CD14-positive monocyte (primary cell): Measurements from ENCODE around the gene TNRC6A. TPM values are rescaled to one million over a fixed set of nuclear protein-coding genes. Genes with fewer than 3 reads are reported as not detected.
A peak's percentile ranks its signal among the peaks of the same experiment; 100 is the strongest.

Experiments used
- DNase-seq, 3 donors: peaks; one replicate each; pipeline ENCODE4 v3.0.0-alpha.2; 2011 to 2022
- H2AFZ ChIP-seq: 2 replicates; pipeline ENCODE4 v1.6.0; 2012; ENCODE audit warnings: mild to moderate bottlenecking, low read depth, low read length, inconsistent platforms; ENCODE audit not compliant: insufficient read depth, poor library complexity, severe bottlenecking
- H3K27ac ChIP-seq, 2 donors: 1 replicate in 1 of 2; 2 replicates in 1 of 2; pipeline ENCODE4 v1.5.1; 2012 to 2013; ENCODE audit warnings: low read length in 2 of 2, control low read depth in 1 of 2, inconsistent platforms in 1 of 2, low read depth in 1 of 2, mild to moderate bottlenecking in 1 of 2
- H3K27me3 ChIP-seq, 2 donors: one replicate each; pipeline versions ENCODE4 v1.6.0 to v1.6.1; 2011 to 2013; ENCODE audit warnings: low read length in 2 of 2; ENCODE audit not compliant: control insufficient read depth in 2 of 2, insufficient read depth in 2 of 2
- H3K36me3 ChIP-seq, 2 donors: replicated peaks in 1 of 2; 1 replicate in 1 of 2; 2 replicates in 1 of 2; pipeline versions ENCODE4 v1.5.1 to v1.6.1; 2012 to 2013; ENCODE audit warnings: low read length in 2 of 2, control low read depth in 1 of 2, inconsistent platforms in 1 of 2, mild to moderate bottlenecking in 1 of 2; ENCODE audit not compliant: insufficient read depth in 2 of 2, control insufficient read depth in 1 of 2
- H3K4me1 ChIP-seq, 2 donors: 1 replicate in 1 of 2; 2 replicates in 1 of 2; pipeline versions ENCODE4 v1.5.1 to v1.6.1; 2012 to 2013; ENCODE audit warnings: low read length in 2 of 2, control low read depth in 1 of 2, inconsistent platforms in 1 of 2, mild to moderate bottlenecking in 1 of 2, moderate library complexity in 1 of 2; ENCODE audit not compliant: insufficient read depth in 2 of 2, control insufficient read depth in 1 of 2
- H3K4me2 ChIP-seq: replicated peaks from 2 replicates; pipeline ENCODE3; 2012; ENCODE audit warnings: low read length, moderate library complexity, mild to moderate bottlenecking; ENCODE audit not compliant: poor library complexity, severe bottlenecking; ENCODE audit errors: extremely low read depth
- H3K4me3 ChIP-seq, 3 experiments: fragments of 200-600 bp in 1 of 3; sonication (generic) in 1 of 3; replicated peaks in 1 of 3; 1 replicate in 2 of 3; 2 replicates in 1 of 3; pipeline ENCODE4 v1.5.1; 2011 to 2013; ENCODE audit warnings: low read length in 3 of 3, mild to moderate bottlenecking in 3 of 3, control low read depth in 2 of 3, low read depth in 2 of 3, inconsistent platforms in 1 of 3, moderate library complexity in 1 of 3
- H3K79me2 ChIP-seq: 2 replicates; pipeline ENCODE4 v1.6.0; 2012; ENCODE audit warnings: mild to moderate bottlenecking, control low read depth, inconsistent platforms, low read length, moderate library complexity; ENCODE audit not compliant: insufficient read depth
- H3K9ac ChIP-seq: 2 replicates; pipeline ENCODE4 v1.6.0; 2017; ENCODE audit warnings: low read length, mild to moderate bottlenecking; ENCODE audit not compliant: insufficient read depth, poor library complexity, severe bottlenecking
- H3K9me3 ChIP-seq, 2 donors: replicated peaks in 1 of 2; 1 replicate in 1 of 2; 2 replicates in 1 of 2; pipeline versions ENCODE4 v1.5.1 to v1.6.1; 2012 to 2013; ENCODE audit warnings: low read length in 2 of 2, control low read depth in 1 of 2; ENCODE audit not compliant: control insufficient read depth in 1 of 2, insufficient read depth in 1 of 2
- H4K20me1 ChIP-seq: 2 replicates; pipeline ENCODE4 v1.6.0; 2012; ENCODE audit warnings: mild to moderate bottlenecking, low read length, control low read depth, moderate library complexity; ENCODE audit not compliant: insufficient read depth
- H3K27ac Mint-ChIP-seq, 7 donors: one replicate each; pipeline ENCODE4 v1.8.0; 2020; ENCODE audit warnings: mild to moderate bottlenecking in 7 of 7, mixed read lengths in 7 of 7, moderate library complexity in 6 of 7, inconsistent platforms in 2 of 7
- H3K27me3 Mint-ChIP-seq, 3 donors: one replicate each; pipeline ENCODE4 v1.8.0; 2021 to 2022; ENCODE audit warnings: low read depth in 3 of 3, mild to moderate bottlenecking in 3 of 3, mixed read lengths in 3 of 3, moderate library complexity in 3 of 3, inconsistent platforms in 1 of 3
- H3K36me3 Mint-ChIP-seq, 2 donors: one replicate each; pipeline ENCODE4 v1.8.0; 2020; ENCODE audit warnings: mixed read lengths in 2 of 2, inconsistent platforms in 1 of 2, mild to moderate bottlenecking in 1 of 2
- H3K4me1 Mint-ChIP-seq: one replicate; pipeline ENCODE4 v1.8.0; 2020; ENCODE audit warnings: mild to moderate bottlenecking, mixed read lengths
- H3K4me3 Mint-ChIP-seq, 2 donors: one replicate each; pipeline ENCODE4 v1.8.0; 2020; ENCODE audit warnings: mild to moderate bottlenecking in 2 of 2, mixed read lengths in 2 of 2, moderate library complexity in 1 of 2
- H3K9me3 Mint-ChIP-seq, 7 donors: one replicate each; pipeline ENCODE4 v1.8.0; 2020 to 2022; ENCODE audit warnings: mixed read lengths in 7 of 7, mild to moderate bottlenecking in 6 of 7, moderate library complexity in 6 of 7, inconsistent platforms in 2 of 7
- CTCF ChIP-seq: fragments of 200-600 bp; IDR thresholded peaks from one replicate; pipeline ENCODE4 v1.8.0; 2022; ENCODE audit warnings: antibody characterized with exemption, mild to moderate bottlenecking
- WGBS: methylation state at CpG from one replicate; pipeline ENCODE4 v1.1.5; 2013; ENCODE audit warnings: missing lambda C conversion rate; ENCODE audit not compliant: insufficient coverage; 5-methylcytosine and 5-hydroxymethylcytosine counted together
- intact Hi-C, 2 donors: fragments of 100-400 bp; cut with micrococcal nuclease; formaldehyde crosslinking; loops; one replicate each; pipeline versions ENCODE4 v1.15.0 to v1.15.1; 2023
- polyA plus RNA-seq, 3 donors: library from polyadenylated mRNA; depleted of rRNA in 1 of 3; unstranded in 2 of 3; stranded (reverse) in 1 of 3; fragments of 300-500 nt in 2 of 3; fragments of >200 nt in 1 of 3; fragmentation: Illumina TruSeq in 2 of 3; gene quantifications; 1 replicate in 2 of 3; 2 replicates in 1 of 3; pipeline ENCODE4 v1.2.3, GENCODE V29; 2012 to 2021

Gene TNRC6A
- polyA plus RNA-seq, 3 donors: 3.3 to 36.1 (median 4.0) TPM

DNA sequence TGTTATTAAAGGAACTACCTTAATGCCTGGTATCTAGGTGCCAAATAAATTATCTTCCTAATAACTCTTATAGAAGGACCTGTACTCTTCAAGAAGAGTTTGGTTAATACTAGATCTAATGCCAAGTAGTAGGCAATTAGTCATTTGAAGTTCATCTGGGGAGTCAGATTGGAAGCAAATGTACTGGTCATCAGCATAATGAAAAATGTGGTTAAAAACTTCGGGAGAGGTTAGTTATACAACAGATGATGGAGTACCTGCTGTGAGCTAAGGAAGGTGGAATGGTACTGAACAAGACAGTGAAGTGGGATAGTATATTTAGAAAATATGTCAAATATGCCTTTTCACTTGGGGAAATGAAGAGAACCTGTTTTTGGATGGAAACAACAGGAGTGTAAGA is 49.2 kb downstream of the TNRC6A start:
- Mint-ChIP-seq H3K9me3 (no peaks in the 10 kb centered on the region), H3K36me3 (peaks cover 77 to 79% of the 10 kb centered on the region in 2 donors), H3K4me3 (no peak overlapping the region), H3K27ac (no peak overlapping the region), H3K27me3 (no peaks in the 10 kb centered on the region), H3K4me1 (no peaks in the 10 kb centered on the region)
- no peak for DNase-seq
- peaks cover 13% of the 10 kb centered on the region for H3K79me2 ChIP-seq
- no peaks in the 10 kb centered on the region for H3K4me1 ChIP-seq
- intact Hi-C loops: no loop called here
- H2AFZ ChIP-seq: no peak overlapping the region
- H3K4me2 ChIP-seq: no peak overlapping the region
- no peak overlapping the region for H3K27ac ChIP-seq
- H3K36me3 ChIP-seq: peaks cover 67 to 90% of the 10 kb centered on the region in 2 donors
- no peaks in the 10 kb centered on the region for H3K27me3 ChIP-seq
- peaks cover 47% of the 10 kb centered on the region for H4K20me1 ChIP-seq
- H3K9me3 ChIP-seq: no peaks in the 10 kb centered on the region
- no peak overlapping the region for H3K4me3 ChIP-seq
- 100% methylated on average over 1 of the region's 1 CpG for WGBS
- no peak overlapping the region for H3K9ac ChIP-seq
- TF ChIP-seq CTCF: no peak

GRCh38 chr16:24781256-24781655 is 51.8 kb downstream of the TNRC6A start:
- no peaks in the 10 kb centered on the region for H3K79me2 ChIP-seq
- no peak overlapping the region for H3K4me2 ChIP-seq
- peaks cover 25% of the 10 kb centered on the region for H4K20me1 ChIP-seq
- 94% methylated on average over 1 of the region's 2 CpGs for WGBS
- no peak overlapping the region for H3K9ac ChIP-seq
- H3K4me3 Mint-ChIP-seq: no peak overlapping the region
- no peaks in the 10 kb centered on the region for H3K4me1 Mint-ChIP-seq
- intact Hi-C loops: no loop called here
- H3K27ac ChIP-seq: no peak overlapping the region
- peak overlapping the region in 1 of 7 donors; percentile 2 for H3K27ac Mint-ChIP-seq
- H3K36me3 ChIP-seq: peaks cover 68 to 93% of the 10 kb centered on the region in 2 donors
- H3K27me3 Mint-ChIP-seq: no peaks in the 10 kb centered on the region
- H3K27me3 ChIP-seq: no peaks in the 10 kb centered on the region
- H3K4me3 ChIP-seq: no peak overlapping the region
- no peaks in the 10 kb centered on the region for H3K9me3 ChIP-seq
- H3K36me3 Mint-ChIP-seq: peaks cover 78 to 87% of the 10 kb centered on the region in 2 donors
- no peaks in the 10 kb centered on the region for H3K9me3 Mint-ChIP-seq
- no peak overlapping the region for H2AFZ ChIP-seq
- TF ChIP-seq CTCF: no peak
- no peaks in the 10 kb centered on the region for H3K4me1 ChIP-seq
- no peak for DNase-seq
